Caco-2 (cell line): Measurements from ENCODE around the gene TP63. TPM values are rescaled to one million over a fixed set of nuclear protein-coding genes. Genes with fewer than 3 reads are reported as not detected.

Source experiments
- BruUV-seq: library from RNA; stranded (reverse); fragments of 400-500 nt; replicated peaks from 2 replicates; lab custom pipeline; 2021; lab: Mats Ljungman, UMichigan
- CTCF ChIA-PET: fragments of 300-600 bp; sonication (Branson Sonifier 250); formaldehyde crosslinking; loops from one replicate; lab custom pipeline; 2022; ENCODE audit warnings: antibody characterized with exemption; lab: Charles Lee
- POLR2A ChIA-PET: fragments of 300-600 bp; sonication (Branson Sonifier 250); formaldehyde crosslinking; loops from one replicate; lab custom pipeline; 2022; ENCODE audit warnings: antibody characterized with exemption; lab: Charles Lee
- DNase-seq, 2 experiments: peaks; one replicate each; pipeline versions ENCODE4 v3.0.0 to v3.0.0-alpha.2; 2020 to 2022
- H3K27me3 ChIP-seq: replicated peaks from 2 replicates; pipeline ENCODE4 v1.6.0; 2011; ENCODE audit warnings: low read length; ENCODE audit not compliant: control insufficient read depth, insufficient read depth
- H3K36me3 ChIP-seq: 2 replicates; pipeline ENCODE4 v1.5.1; 2011; ENCODE audit warnings: low read length; ENCODE audit not compliant: control insufficient read depth, insufficient read depth
- H3K4me1 ChIP-seq: fragments of 250-450 bp; sonication (Bioruptor Pico); 2 replicates; pipeline ENCODE4 v1.5.1; 2020; ENCODE audit warnings: mild to moderate bottlenecking
- H3K4me3 ChIP-seq: 2 replicates; pipeline ENCODE4 v1.5.1; 2011; ENCODE audit warnings: low read depth, mild to moderate bottlenecking, control low read depth, low read length
- H3K9me3 ChIP-seq: fragments of 250-450 bp; sonication (Bioruptor Pico); 2 replicates; pipeline ENCODE4 v1.5.1; 2020; ENCODE audit warnings: mild to moderate bottlenecking, moderate library complexity
- H3K27ac Mint-ChIP-seq: one replicate; pipeline ENCODE4 v1.8.0; 2022; ENCODE audit warnings: mixed read lengths; ENCODE audit not compliant: unreplicated experiment
- H3K27me3 Mint-ChIP-seq: one replicate; pipeline ENCODE4 v1.8.0; 2022; ENCODE audit warnings: mixed read lengths; ENCODE audit not compliant: insufficient read depth, unreplicated experiment
- H3K36me3 Mint-ChIP-seq: one replicate; pipeline ENCODE4 v1.8.0; 2022; ENCODE audit warnings: mild to moderate bottlenecking, mixed read lengths; ENCODE audit not compliant: insufficient read depth, unreplicated experiment
- H3K4me1 Mint-ChIP-seq: one replicate; pipeline ENCODE4 v1.8.0; 2022; ENCODE audit warnings: low read depth, mixed read lengths; ENCODE audit not compliant: unreplicated experiment
- H3K4me3 Mint-ChIP-seq: one replicate; pipeline ENCODE4 v1.8.0; 2022; ENCODE audit warnings: mild to moderate bottlenecking, moderate library complexity, mixed read lengths; ENCODE audit not compliant: unreplicated experiment
- H3K9me3 Mint-ChIP-seq: one replicate; pipeline ENCODE4 v1.8.0; 2022; ENCODE audit warnings: mixed read lengths; ENCODE audit not compliant: unreplicated experiment
- CTCF ChIP-seq, 2 experiments: fragments of 200-600 bp in 1 of 2; IDR thresholded peaks; 1 replicate in 1 of 2; 2 replicates in 1 of 2; pipeline versions ENCODE4 v1.5.1 to v1.8.0; 2011 to 2022; ENCODE audit warnings: antibody characterized with exemption in 1 of 2, control low read depth in 1 of 2, inconsistent platforms in 1 of 2, low read depth in 1 of 2, low read length in 1 of 2, mild to moderate bottlenecking in 1 of 2, moderate library complexity in 1 of 2; ENCODE audit not compliant: insufficient read depth in 1 of 2, severe bottlenecking in 1 of 2, unreplicated experiment in 1 of 2
- intact Hi-C: fragments of 100-400 bp; cut with micrococcal nuclease; formaldehyde crosslinking; loops from one replicate; pipeline ENCODE4 v1.10.0; 2022; ENCODE audit not compliant: unreplicated experiment
- total RNA-seq: library from RNA; stranded (reverse); gene quantifications from 2 replicates; pipeline ENCODE4 v1.2.3, GENCODE V29; 2022

Gene TP63
- total RNA-seq, 1 experiment from 2014 or later = 1.2 TPM

DNA sequence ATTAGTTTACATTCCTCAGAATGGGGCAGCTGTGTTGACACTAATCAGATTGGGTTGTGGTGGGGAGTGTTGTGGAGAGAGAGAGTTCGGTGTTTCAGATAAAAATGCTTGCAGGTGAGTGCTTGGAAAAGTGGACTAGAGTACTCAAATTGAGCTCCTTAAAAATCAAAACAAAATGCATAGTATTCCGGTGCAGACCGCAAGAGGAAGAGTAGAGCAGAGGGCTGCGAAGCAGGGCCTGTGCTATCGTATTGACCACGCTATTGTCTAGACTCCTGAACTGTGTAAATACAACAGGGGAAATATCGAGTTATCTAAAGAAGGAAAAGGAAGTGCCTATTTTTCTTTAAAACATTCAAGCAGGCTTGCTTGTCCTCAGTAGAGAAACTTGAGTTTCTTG lies 159.5 kb downstream of the TP63 start:
- no peaks in the 10 kb centered on the region for H3K27me3 ChIP-seq
- DNase-seq = peak in 1 of 2 experiments; percentile 14
- TF ChIP-seq CTCF (IDR thresholded peaks at IDR 0.05; ENCODE audit: insufficient read depth in 1 of 2, low read depth in 1 of 2, low read length in 1 of 2, severe bottlenecking in 1 of 2, unreplicated experiment in 1 of 2) = no peak

GRCh38 chr3:189792046-189792929 lies 161.1 kb downstream of the TP63 start:
- POLR2A ChIA-PET = no interaction called here
- peak overlapping the region; percentile 54 for H3K4me3 Mint-ChIP-seq

More for the DNA sequence above, 159.5 kb downstream of the TP63 start:
- POLR2A ChIA-PET = no interaction called here
- Mint-ChIP-seq H3K36me3 (no peaks in the 10 kb centered on the region), H3K27ac (no peak overlapping the region), H3K4me1 (peaks cover 7% of the 10 kb centered on the region), H3K9me3 (no peaks in the 10 kb centered on the region), H3K27me3 (no peaks in the 10 kb centered on the region), H3K4me3 (peak overlapping the region; percentile 61)
- H3K4me3 ChIP-seq = no peak overlapping the region
- H3K9me3 ChIP-seq = no peaks in the 10 kb centered on the region
- H3K36me3 ChIP-seq = no peaks in the 10 kb centered on the region
- CTCF ChIA-PET = interaction anchor here (0.6 kb wide), 1 partner anchor 139 kb away, joined by 3 read pairs; no protein-coding TSS in a partner anchor
- intact Hi-C loops = no loop called here
- peaks cover 4% of the 10 kb centered on the region; the same call in 1 of the 2 replicates for H3K4me1 ChIP-seq
- no TSS peak for BruUV-seq

DNA sequence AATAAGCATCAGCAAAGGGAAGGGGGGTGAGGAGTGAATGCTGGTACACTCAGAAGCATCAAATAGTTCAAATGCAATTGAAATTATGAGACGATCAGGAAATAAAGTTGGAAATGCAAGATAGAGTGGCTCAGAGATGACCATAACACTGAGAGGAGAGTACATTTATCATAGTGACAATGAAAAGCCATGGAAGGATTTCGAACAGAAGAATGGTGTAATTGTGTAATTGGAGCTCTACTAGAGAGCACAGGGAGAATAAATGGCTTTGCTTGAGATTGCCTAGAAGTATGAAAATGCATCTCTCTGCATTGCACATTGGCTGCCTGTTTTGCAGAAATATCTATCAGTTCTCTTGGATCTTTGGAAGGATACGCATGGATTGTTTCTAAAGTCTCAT lies 163.3 kb downstream of the TP63 start:
- Mint-ChIP-seq H3K4me3 (no peak overlapping the region), H3K4me1 (peaks cover 7% of the 10 kb centered on the region), H3K27me3 (no peaks in the 10 kb centered on the region), H3K9me3 (no peaks in the 10 kb centered on the region), H3K36me3 (no peaks in the 10 kb centered on the region), H3K27ac (no peak overlapping the region)
- intact Hi-C loops = no loop called here
- Histone ChIP-seq H3K4me3 (no peak overlapping the region), H3K9me3 (no peaks in the 10 kb centered on the region), H3K27me3 (no peaks in the 10 kb centered on the region), H3K4me1 (peaks cover 4% of the 10 kb centered on the region; the same call in 1 of the 2 replicates), H3K36me3 (no peaks in the 10 kb centered on the region)
- no TSS peak for BruUV-seq
- POLR2A ChIA-PET = no interaction called here
- CTCF ChIA-PET = no interaction called here
- DNase-seq = no peak
- no peak for TF ChIP-seq CTCF (IDR thresholded peaks at IDR 0.05; ENCODE audit: insufficient read depth in 1 of 2, low read depth in 1 of 2, low read length in 1 of 2, severe bottlenecking in 1 of 2, unreplicated experiment in 1 of 2)

More at GRCh38 chr3:189792046-189792929, 161.1 kb downstream of the TP63 start:
- intact Hi-C loops = no loop called here
- Histone ChIP-seq H3K9me3 (no peaks in the 10 kb centered on the region), H3K27me3 (no peaks in the 10 kb centered on the region), H3K4me3 (no peak overlapping the region), H3K4me1 (peaks cover 4% of the 10 kb centered on the region; the same call in 1 of the 2 replicates), H3K36me3 (no peaks in the 10 kb centered on the region)
- Mint-ChIP-seq H3K9me3 (no peaks in the 10 kb centered on the region), H3K36me3 (no peaks in the 10 kb centered on the region), H3K4me1 (peaks cover 7% of the 10 kb centered on the region), H3K27me3 (no peaks in the 10 kb centered on the region), H3K27ac (no peak overlapping the region)
- CTCF ChIA-PET = no interaction called here
- BruUV-seq = no TSS peak
- no peak for TF ChIP-seq CTCF (IDR thresholded peaks at IDR 0.05; ENCODE audit: insufficient read depth in 1 of 2, low read depth in 1 of 2, low read length in 1 of 2, severe bottlenecking in 1 of 2, unreplicated experiment in 1 of 2)
- no peak for DNase-seq
